Retinal pigment epithelial cell (primary cell): ENCODE data around the gene SVIL.

Source experiments
- DNase-seq: peaks from one replicate; pipeline ENCODE4 v3.0.0-alpha.2; 2010; ENCODE audit warnings: low read depth
- H3K4me3 ChIP-seq: 2 replicates; pipeline ENCODE4 v1.5.1; 2011; ENCODE audit warnings: mild to moderate bottlenecking, low read length, control low read depth, moderate library complexity
- CTCF ChIP-seq: conservative IDR thresholded peaks from 2 replicates; pipeline ENCODE4 v1.5.1; 2011; ENCODE audit warnings: low read depth, low read length, control low read depth, inconsistent platforms

Gene SVIL

GRCh38 chr10:29643771-29644501, 9.2 kb upstream of the SVIL start:
- no peak overlapping the region for H3K4me3 ChIP-seq
- no peak for TF ChIP-seq CTCF
- DNase-seq = no peak

GRCh38 chr10:29642990-29643389, 8.2 kb upstream of the SVIL start:
- no peak for DNase-seq
- no peak overlapping the region for H3K4me3 ChIP-seq
- TF ChIP-seq CTCF = no peak

GRCh38 chr10:29637537-29637936, 2.8 kb upstream of the SVIL start:
- no peak overlapping the region for H3K4me3 ChIP-seq
- DNase-seq = no peak
- no peak for TF ChIP-seq CTCF

- no peak for DNase-seq
- no peak for TF ChIP-seq CTCF
- H3K4me3 ChIP-seq = no peak overlapping the region
These were observed 1.4 kb upstream of the SVIL start for GRCh38 chr10:29636178-29636577.

GRCh38 chr10:29635711-29636144, 957 bp upstream of the SVIL start:
- DNase-seq = no peak
- TF ChIP-seq CTCF = peak; percentile 11
- H3K4me3 ChIP-seq = no peak overlapping the region

GRCh38 chr10:29634105-29634504, 666 bp downstream of the SVIL start:
- DNase-seq = no peak
- no peak overlapping the region for H3K4me3 ChIP-seq
- no peak for TF ChIP-seq CTCF

- H3K4me3 ChIP-seq = no peak overlapping the region
- TF ChIP-seq CTCF = no peak
- DNase-seq = no peak
These were observed 3.8 kb downstream of the SVIL start for GRCh38 chr10:29631049-29631339.
